Smooth muscle cell (in vitro differentiated cells): Measurements from ENCODE around the gene DSN1. TPM values are rescaled to one million over a fixed set of nuclear protein-coding genes. Genes with fewer than 3 reads are reported as not detected.

Experiments used
- DNase-seq: peaks from one replicate; lab custom pipeline; 2025; ENCODE audit not compliant: unreplicated experiment; lab: John Stamatoyannopoulos, UW
- H2AFZ ChIP-seq: fragments of 200-600 bp; sonication (generic); 2 replicates; pipeline ENCODE4 v1.6.0; 2016; ENCODE audit warnings: antibody characterized with exemption, low read depth, mild to moderate bottlenecking
- H3F3A ChIP-seq: fragments of 200-600 bp; sonication (generic); 2 replicates; pipeline ENCODE4 v1.6.0; 2017; ENCODE audit warnings: antibody characterized with exemption, low read depth
- H3K27ac ChIP-seq: fragments of 200-600 bp; sonication (generic); 2 replicates; pipeline ENCODE4 v1.5.1; 2016; ENCODE audit warnings: low read depth, mild to moderate bottlenecking
- H3K27me3 ChIP-seq: fragments of 200-600 bp; sonication (generic); 2 replicates; pipeline ENCODE4 v1.6.1; 2016; ENCODE audit warnings: low read depth, mild to moderate bottlenecking
- H3K36me3 ChIP-seq: fragments of 200-600 bp; sonication (generic); 2 replicates; pipeline ENCODE4 v1.5.1; 2016; ENCODE audit warnings: low read depth
- H3K4me1 ChIP-seq: fragments of 200-600 bp; sonication (generic); 2 replicates; pipeline ENCODE4 v1.5.1; 2016; ENCODE audit warnings: low read depth
- H3K4me2 ChIP-seq: fragments of 200-600 bp; sonication (generic); 2 replicates; pipeline ENCODE4 v1.6.0; 2016; ENCODE audit warnings: mild to moderate bottlenecking
- H3K4me3 ChIP-seq: fragments of 200-600 bp; sonication (generic); 2 replicates; pipeline ENCODE4 v1.5.1; 2016; ENCODE audit warnings: mild to moderate bottlenecking
- H3K79me2 ChIP-seq: fragments of 200-600 bp; sonication (generic); 2 replicates; pipeline ENCODE4 v1.6.0; 2016; ENCODE audit warnings: low read depth, mild to moderate bottlenecking
- H3K9ac ChIP-seq: fragments of 200-600 bp; sonication (generic); 2 replicates; pipeline ENCODE4 v1.6.0; 2016; ENCODE audit warnings: low read depth
- H3K9me3 ChIP-seq: fragments of 200-600 bp; sonication (generic); replicated peaks from 2 replicates; pipeline ENCODE4 v1.5.1; 2016; ENCODE audit warnings: low read depth
- H4K20me1 ChIP-seq: fragments of 200-600 bp; sonication (generic); 2 replicates; pipeline ENCODE4 v1.6.0; 2016; ENCODE audit warnings: low read depth
- WGBS: methylation state at CpG from one replicate; pipeline ENCODE4 v1.1.7; 2016; ENCODE audit warnings: low lambda C conversion rate; 5-methylcytosine and 5-hydroxymethylcytosine counted together
- polyA plus RNA-seq: library from polyadenylated mRNA; unstranded; fragments of >200 nt; fragmentation: Nextera tagmentation; extraction: Ambion mirVana; gene quantifications from 2 replicates; pipeline ENCODE4 v1.2.1, GENCODE V29; 2016
- total RNA-seq: library from RNA; depleted of rRNA; stranded (reverse); fragments of >200 nt; gene quantifications from 2 replicates; pipeline ENCODE4 v1.2.3, GENCODE V29; 2014
- TF ChIP-seq, protein P1 (sequence below): fragments of 200-600 bp; sonication (generic); IDR thresholded peaks from 2 replicates; pipeline ENCODE4 v1.5.1; 2017; ENCODE audit warnings: borderline replicate concordance, mild to moderate bottlenecking, antibody characterized with exemption; ENCODE audit not compliant: insufficient read depth, poor library complexity, severe bottlenecking

The DSN1 gene
- total and polyA plus RNA-seq, 2 experiments from 2014 or later, result 15.1 to 17.0 TPM

DNA sequence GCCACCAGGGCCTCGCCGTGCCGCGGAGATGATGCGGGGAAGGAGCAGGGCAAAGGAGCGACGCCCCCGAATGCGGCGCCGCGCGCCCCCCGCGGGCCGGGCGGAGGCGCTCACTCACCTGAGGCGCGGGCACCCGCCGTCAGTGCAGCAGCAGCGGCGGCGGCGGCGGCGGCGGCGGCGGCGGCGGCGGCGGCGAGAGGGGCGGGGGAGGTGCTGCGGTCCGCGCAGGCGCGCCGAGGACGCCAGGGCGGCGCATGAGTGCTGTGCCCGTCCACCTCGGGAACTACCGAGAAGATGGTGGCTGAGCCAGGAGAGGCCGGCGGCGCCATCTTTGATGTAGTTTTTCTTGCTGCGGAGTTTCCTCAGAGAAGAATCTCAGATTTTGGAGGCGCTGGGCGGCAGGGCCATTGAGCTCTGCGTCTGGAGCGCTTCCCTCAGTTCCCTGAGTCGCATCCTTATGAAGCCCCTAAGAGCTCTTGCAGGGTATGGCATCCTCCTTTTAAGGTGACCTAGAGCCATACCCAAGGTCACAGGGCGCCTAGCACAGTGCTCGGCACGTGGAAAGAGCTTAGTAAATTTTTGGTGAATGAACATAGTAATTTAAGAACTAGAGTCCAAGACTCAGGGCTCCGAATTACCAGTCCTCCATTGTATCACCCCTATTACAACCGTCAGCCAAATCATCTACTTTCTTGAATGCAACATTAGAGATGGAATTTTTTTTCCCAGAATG lies 27.5 kb downstream of the DSN1 start, which contains the start of gene NDRG3:
NDRG3 (minus strand) TSS at position 164 of the 733 bp plus-strand sequence. CDS start 24,355 bp downstream, outside the sequence.
- Histone ChIP-seq H3K9me3 (no peaks in the 10 kb centered on the region), H3K27me3 (peaks cover 31% of the 10 kb centered on the region), H3K9ac (peak within 1 kb of the TSS; percentile 51), H3K4me2 (peak within 1 kb of the TSS; percentile 92), H3K4me3 (peak within 1 kb of the TSS; percentile 82), H3F3A (no peaks in the 10 kb centered on the region), H3K79me2 (no peaks in the 10 kb centered on the region), H3K4me1 (peaks cover 12% of the 10 kb centered on the region), H4K20me1 (peaks cover 31% of the 10 kb centered on the region), H3K36me3 (no peaks in the 10 kb centered on the region), H3K27ac (no peak within 1 kb of the TSS), H2AFZ (peak within 1 kb of the TSS; percentile 100)
- peak; percentile 62 for DNase-seq
- TF ChIP-seq, protein P1, sequence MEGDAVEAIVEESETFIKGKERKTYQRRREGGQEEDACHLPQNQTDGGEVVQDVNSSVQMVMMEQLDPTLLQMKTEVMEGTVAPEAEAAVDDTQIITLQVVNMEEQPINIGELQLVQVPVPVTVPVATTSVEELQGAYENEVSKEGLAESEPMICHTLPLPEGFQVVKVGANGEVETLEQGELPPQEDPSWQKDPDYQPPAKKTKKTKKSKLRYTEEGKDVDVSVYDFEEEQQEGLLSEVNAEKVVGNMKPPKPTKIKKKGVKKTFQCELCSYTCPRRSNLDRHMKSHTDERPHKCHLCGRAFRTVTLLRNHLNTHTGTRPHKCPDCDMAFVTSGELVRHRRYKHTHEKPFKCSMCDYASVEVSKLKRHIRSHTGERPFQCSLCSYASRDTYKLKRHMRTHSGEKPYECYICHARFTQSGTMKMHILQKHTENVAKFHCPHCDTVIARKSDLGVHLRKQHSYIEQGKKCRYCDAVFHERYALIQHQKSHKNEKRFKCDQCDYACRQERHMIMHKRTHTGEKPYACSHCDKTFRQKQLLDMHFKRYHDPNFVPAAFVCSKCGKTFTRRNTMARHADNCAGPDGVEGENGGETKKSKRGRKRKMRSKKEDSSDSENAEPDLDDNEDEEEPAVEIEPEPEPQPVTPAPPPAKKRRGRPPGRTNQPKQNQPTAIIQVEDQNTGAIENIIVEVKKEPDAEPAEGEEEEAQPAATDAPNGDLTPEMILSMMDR, result no peak
- 11% methylated on average over 29 of the region's 63 CpGs for WGBS

DNA sequence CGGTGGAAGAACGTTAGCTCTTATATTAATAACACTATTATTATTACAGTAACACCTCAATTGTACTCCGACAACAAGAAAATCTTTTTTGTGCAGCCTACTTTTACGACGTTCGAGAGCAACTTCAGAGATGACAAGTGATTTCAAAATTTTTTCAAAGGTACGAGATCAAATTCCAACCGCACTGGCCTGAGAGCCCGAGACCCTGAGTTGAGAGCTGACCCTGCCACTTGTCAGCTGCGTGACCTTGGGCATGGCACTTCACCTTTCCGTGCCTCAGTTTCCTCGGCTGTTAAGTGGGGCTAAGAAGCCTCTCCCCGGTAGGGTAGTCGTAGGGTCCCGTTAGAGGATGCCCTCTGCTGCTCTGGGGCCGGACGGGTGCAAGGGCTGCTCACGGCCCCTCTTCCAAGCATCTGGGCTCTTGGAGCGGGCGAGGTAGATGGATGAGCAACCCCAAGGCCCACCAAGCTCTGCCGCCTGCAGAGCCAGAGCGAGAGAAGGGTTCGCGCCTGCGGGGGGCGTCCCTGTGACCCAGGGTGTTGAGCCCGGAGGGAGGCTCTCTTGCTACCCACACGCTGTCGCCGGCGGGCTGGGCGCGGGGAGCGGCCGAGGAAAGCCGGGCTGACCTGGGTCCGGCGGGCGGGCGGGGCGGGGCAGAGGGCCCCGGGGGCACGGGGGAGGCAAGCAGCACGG lies 28.2 kb downstream of the DSN1 start:
- TF ChIP-seq, protein P1, result no peak
- Histone ChIP-seq H3K79me2 (no peaks in the 10 kb centered on the region), H3K9me3 (no peaks in the 10 kb centered on the region), H4K20me1 (peaks cover 38% of the 10 kb centered on the region), H2AFZ (peak overlapping the region; percentile 92), H3K9ac (no peak overlapping the region), H3K27me3 (peaks cover 38% of the 10 kb centered on the region), H3F3A (no peaks in the 10 kb centered on the region), H3K36me3 (no peaks in the 10 kb centered on the region), H3K4me3 (peak overlapping the region; percentile 82), H3K4me1 (peaks cover 12% of the 10 kb centered on the region), H3K4me2 (peak overlapping the region; percentile 89), H3K27ac (no peak overlapping the region)
- 6% methylated on average over 37 of the region's 44 CpGs for WGBS
- DNase-seq, result no peak

DNA sequence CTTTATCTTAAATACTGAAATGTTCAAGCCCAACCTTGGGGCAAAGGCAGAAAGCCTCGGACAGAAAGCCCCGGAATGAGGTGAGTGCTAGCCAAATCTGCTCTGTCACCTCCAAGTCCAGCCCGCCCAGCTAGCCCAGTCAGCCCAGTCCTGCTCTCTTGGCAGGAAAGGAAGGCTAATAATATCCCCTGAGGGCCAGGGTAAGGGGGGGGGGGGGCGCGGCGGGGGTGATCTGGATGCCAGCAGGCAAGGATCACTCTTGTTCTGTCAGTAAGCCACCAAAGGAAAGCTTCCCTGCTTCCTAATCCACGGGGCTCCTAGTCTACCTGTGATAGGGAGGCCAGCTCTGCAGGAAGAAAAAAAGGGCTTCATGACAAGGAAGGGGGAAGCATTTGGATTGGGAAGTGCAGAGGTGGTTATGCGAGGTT lies 28.8 kb downstream of the DSN1 start:
- TF ChIP-seq, protein P1, result no peak
- H3F3A ChIP-seq, result no peaks in the 10 kb centered on the region
- no peak for DNase-seq
- H3K4me2 ChIP-seq, result peak overlapping the region; percentile 89
- peaks cover 44% of the 10 kb centered on the region for H3K27me3 ChIP-seq
- H3K4me3 ChIP-seq, result peak overlapping the region; percentile 82
- peaks cover 12% of the 10 kb centered on the region for H3K4me1 ChIP-seq
- H3K9ac ChIP-seq, result no peak overlapping the region
- peaks cover 44% of the 10 kb centered on the region for H4K20me1 ChIP-seq
- H3K27ac ChIP-seq, result no peak overlapping the region
- H2AFZ ChIP-seq, result no peak overlapping the region
- no peaks in the 10 kb centered on the region for H3K79me2 ChIP-seq
- 11% methylated on average over 8 of the region's 8 CpGs for WGBS
- H3K36me3 ChIP-seq, result no peaks in the 10 kb centered on the region
- H3K9me3 ChIP-seq, result no peaks in the 10 kb centered on the region
